Endodermal cell (in vitro differentiated cells): ENCODE data around the gene DOHH. TPM values are rescaled to one million over a fixed set of nuclear protein-coding genes. Genes with fewer than 3 reads are reported as not detected.

Experiments
- DNase-seq: peaks from one replicate; pipeline ENCODE4 v3.0.0-alpha.2; 2017
- H3K27ac ChIP-seq: 2 replicates; pipeline ENCODE4 v1.5.1; 2013; ENCODE audit warnings: mild to moderate bottlenecking, low read depth, low read length, moderate library complexity
- H3K27me3 ChIP-seq: 2 replicates; pipeline ENCODE4 v1.6.1; 2013; ENCODE audit warnings: mild to moderate bottlenecking, low read length, moderate library complexity; ENCODE audit not compliant: insufficient read depth, control insufficient read depth, poor library complexity, severe bottlenecking
- H3K36me3 ChIP-seq: 2 replicates; pipeline ENCODE4 v1.7.0; 2013; ENCODE audit warnings: mild to moderate bottlenecking, low read length, moderate library complexity; ENCODE audit not compliant: control insufficient read depth, insufficient read depth
- H3K4me1 ChIP-seq: one replicate; pipeline ENCODE4 v1.7.0; 2013; ENCODE audit warnings: low read length; ENCODE audit not compliant: control insufficient read depth, insufficient read depth
- H3K4me3 ChIP-seq: 2 replicates; pipeline ENCODE4 v1.5.1; 2013; ENCODE audit warnings: mild to moderate bottlenecking, low read length, moderate library complexity
- H3K9ac ChIP-seq: 2 replicates; pipeline ENCODE4 v1.6.1; 2013; ENCODE audit warnings: mild to moderate bottlenecking, low read length, moderate library complexity; ENCODE audit not compliant: poor library complexity, severe bottlenecking; ENCODE audit errors: extremely low read depth
- H3K9me3 ChIP-seq: 2 replicates; pipeline ENCODE4 v1.6.1; 2013; ENCODE audit warnings: mild to moderate bottlenecking, low read length, moderate library complexity; ENCODE audit not compliant: control insufficient read depth
- H3K27ac Mint-ChIP-seq: 2 replicates; pipeline ENCODE4 v1.8.0; 2020; ENCODE audit warnings: mixed read lengths
- H3K27me3 Mint-ChIP-seq: 2 replicates; pipeline ENCODE4 v1.8.0; 2021; ENCODE audit warnings: mild to moderate bottlenecking, mixed read lengths; ENCODE audit not compliant: insufficient read depth
- H3K36me3 Mint-ChIP-seq: 2 replicates; pipeline ENCODE4 v1.8.0; 2020; ENCODE audit warnings: low read depth, mixed read lengths
- H3K4me1 Mint-ChIP-seq: 2 replicates; pipeline ENCODE4 v1.8.0; 2020; ENCODE audit warnings: mixed read lengths
- H3K4me3 Mint-ChIP-seq: 2 replicates; pipeline ENCODE4 v1.8.0; 2020; ENCODE audit warnings: mild to moderate bottlenecking, moderate library complexity, mixed read lengths
- H3K9me3 Mint-ChIP-seq: 2 replicates; pipeline ENCODE4 v1.8.0; 2020; ENCODE audit warnings: mild to moderate bottlenecking, mixed read lengths
- CTCF ChIP-seq: fragments of 200-600 bp; sonication (generic); conservative IDR thresholded peaks from 2 replicates; pipeline ENCODE4 v1.5.0; 2021; ENCODE audit warnings: antibody characterized with exemption, mild to moderate bottlenecking
- WGBS, 2 experiments: methylation state at CpG; one replicate each; pipeline versions ENCODE4 v1.1.5 to v1.1.7; 2013; ENCODE audit warnings: missing lambda C conversion rate in 2 of 2, mixed read lengths in 1 of 2; ENCODE audit not compliant: insufficient coverage in 1 of 2, insufficient read length in 1 of 2; 5-methylcytosine and 5-hydroxymethylcytosine counted together
- total RNA-seq, 2 donors: library from RNA; stranded (reverse); fragmentation: NEBNext Ultra II Directional in 1 of 2; extraction: Animal tissue kit (Norgen Biotek cat#: 25700) in 1 of 2; gene quantifications; 2 replicates in 1 of 2; 3 replicates in 1 of 2; pipeline ENCODE4 v1.2.1, GENCODE V29; 2021

DOHH gene
- total RNA-seq, 2 donors from 2014 or later: 13.4 to 14.3 TPM

DNA sequence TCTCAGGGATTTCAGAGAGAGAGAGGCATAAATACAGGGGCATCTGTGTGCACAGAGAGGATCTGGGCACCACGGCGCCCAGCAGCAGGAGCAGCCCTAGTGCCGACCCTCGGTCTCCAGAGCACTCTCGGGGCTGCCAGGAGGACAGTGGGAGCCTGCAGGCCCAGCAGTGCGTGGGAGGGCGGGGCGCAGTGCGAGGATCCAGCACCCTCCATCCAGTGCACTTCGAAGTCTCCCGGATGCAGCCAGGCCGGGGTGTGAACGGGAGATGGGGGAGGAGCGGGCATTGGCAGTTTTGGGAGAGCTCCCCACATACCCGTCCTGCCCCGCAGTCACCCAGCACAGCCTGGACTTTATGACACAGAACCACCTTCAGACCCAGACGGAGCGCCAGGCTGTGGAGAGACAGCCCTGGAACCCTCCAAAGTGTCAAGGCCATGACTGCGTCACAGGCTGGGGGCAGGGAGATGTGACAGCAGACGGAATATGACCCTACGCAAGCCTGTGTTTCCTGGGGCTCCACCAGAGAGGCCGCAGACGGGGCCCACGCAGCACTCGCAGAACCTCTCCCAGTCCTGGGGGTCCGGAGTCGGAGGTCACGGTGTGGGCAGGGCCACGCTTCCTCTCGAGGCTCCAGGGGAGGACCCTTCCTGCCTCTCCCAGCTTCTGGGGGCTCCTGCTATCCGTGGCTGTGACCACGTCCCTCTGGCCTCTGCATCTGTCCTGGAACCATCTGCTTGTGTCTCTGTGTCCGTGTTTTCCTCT lies 23.8 kb upstream of the DOHH start:
- H3K9me3 Mint-ChIP-seq: no peaks in the 10 kb centered on the region
- no peak for DNase-seq
- Histone ChIP-seq H3K4me3 (no peak overlapping the region), H3K9me3 (no peaks in the 10 kb centered on the region), H3K27ac (no peak overlapping the region), H3K4me1 (no peaks in the 10 kb centered on the region), H3K36me3 (peaks cover 35% of the 10 kb centered on the region), H3K27me3 (no peaks in the 10 kb centered on the region), H3K9ac (no peak overlapping the region)
- no peak overlapping the region for H3K4me3 Mint-ChIP-seq
- TF ChIP-seq CTCF: no peak
- peaks cover 30% of the 10 kb centered on the region for H3K36me3 Mint-ChIP-seq
- WGBS, 2 experiments: 93 to 95% methylated on average over 25 to 33 of the region's 33 CpGs
- no peaks in the 10 kb centered on the region for H3K4me1 Mint-ChIP-seq
- H3K27me3 Mint-ChIP-seq: no peaks in the 10 kb centered on the region
- H3K27ac Mint-ChIP-seq: peak overlapping the region; percentile 49

DNA sequence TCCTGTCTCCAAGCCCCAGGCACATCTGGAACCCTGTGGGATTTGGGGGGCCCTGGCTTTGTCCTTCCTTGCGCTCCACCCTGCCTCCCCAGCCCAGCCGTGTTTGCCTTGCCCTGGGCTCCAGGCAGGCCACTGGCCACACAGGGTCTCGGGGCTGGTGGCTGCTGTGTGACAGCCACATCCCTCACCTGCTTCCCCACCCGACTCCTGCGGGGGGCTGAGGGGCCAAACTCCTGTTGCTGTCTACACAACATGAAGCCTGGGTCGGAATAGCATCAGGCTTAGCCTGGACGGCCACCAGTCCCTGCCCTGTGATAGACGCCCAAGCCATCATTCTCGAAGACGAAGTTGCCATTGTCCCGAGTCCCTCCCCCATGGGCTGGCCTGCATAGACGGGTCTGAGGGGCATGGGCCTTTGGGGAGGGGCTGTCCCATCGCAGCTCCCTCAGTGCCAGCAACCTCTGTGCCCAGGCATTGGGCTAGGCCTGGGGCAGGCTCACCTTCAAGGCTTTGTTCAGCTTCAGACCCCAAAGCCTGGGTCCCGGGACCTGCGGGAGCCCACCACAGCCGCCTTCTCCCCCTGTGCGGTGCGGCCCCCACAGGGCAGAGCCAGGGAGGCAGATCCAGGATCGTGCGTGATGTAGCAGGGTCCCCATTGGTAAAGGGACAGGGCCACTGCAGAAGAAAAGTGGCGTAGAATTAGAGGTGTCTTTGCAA lies 23.0 kb upstream of the DOHH start:
- 95 to 96% methylated on average over 9 to 21 of the region's 21 CpGs for WGBS, 2 experiments
- no peaks in the 10 kb centered on the region for H3K9me3 Mint-ChIP-seq
- H3K4me3 Mint-ChIP-seq: no peak overlapping the region
- no peaks in the 10 kb centered on the region for H3K9me3 ChIP-seq
- H3K27me3 ChIP-seq: no peaks in the 10 kb centered on the region
- H3K4me1 ChIP-seq: no peaks in the 10 kb centered on the region
- H3K27ac ChIP-seq: no peak overlapping the region
- no peak for TF ChIP-seq CTCF
- no peak for DNase-seq
- peaks cover 1% of the 10 kb centered on the region for H3K4me1 Mint-ChIP-seq
- peaks cover 34% of the 10 kb centered on the region for H3K36me3 ChIP-seq
- no peak overlapping the region for H3K4me3 ChIP-seq
- H3K9ac ChIP-seq: no peak overlapping the region
- H3K27me3 Mint-ChIP-seq: no peaks in the 10 kb centered on the region
- peak overlapping the region; percentile 49 for H3K27ac Mint-ChIP-seq
- H3K36me3 Mint-ChIP-seq: peaks cover 31% of the 10 kb centered on the region

DNA sequence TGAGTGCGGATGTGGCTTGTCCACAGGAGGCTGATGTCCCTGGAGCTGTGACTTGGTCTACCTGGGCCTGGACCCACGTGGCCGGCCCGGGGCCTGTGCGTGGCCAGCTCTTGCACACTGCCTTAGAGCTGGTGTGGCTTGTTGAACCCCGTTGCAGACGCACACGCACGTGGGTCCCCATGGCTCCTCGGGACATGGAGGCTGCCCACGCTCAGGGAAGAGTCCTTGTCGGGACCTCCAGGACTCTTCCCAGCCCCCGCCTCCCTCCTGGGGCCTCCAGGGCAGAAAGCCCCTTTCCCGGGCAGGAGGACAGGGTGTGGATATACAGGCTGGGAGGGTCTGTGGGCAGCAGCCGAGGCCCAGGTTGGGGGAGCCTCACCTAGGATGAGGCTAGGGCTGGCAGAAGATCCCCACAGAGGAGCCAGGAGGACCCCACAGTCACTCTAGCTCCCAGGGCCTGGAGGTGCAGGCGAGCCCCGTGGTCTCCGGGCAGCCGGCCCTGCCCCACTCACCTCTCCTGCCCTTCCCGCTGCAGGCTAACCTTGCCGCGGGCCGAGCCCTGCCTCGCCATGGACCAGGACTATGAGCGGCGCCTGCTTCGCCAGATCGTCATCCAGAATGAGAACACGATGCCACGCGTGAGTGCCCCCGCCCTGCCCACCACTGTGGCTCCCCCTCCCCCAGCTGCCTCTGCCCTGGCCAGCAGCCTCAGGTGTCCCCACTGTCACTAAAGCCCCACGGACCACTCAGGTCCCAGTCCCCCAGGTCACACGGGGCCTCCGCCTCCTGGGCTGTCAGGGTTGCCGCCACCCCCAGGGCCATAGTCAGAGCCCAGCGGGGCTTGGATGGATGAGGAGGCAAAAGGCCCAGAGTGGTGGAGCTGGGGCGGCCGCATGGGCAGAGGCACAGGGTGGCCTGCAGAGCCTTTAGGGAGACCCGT lies 22.2 kb upstream of the DOHH start:
- no peak overlapping the region for H3K4me3 Mint-ChIP-seq
- no peak for TF ChIP-seq CTCF
- H3K4me1 ChIP-seq: no peaks in the 10 kb centered on the region
- WGBS, 2 experiments: 94 to 96% methylated on average over 25 to 40 of the region's 40 CpGs
- no peak overlapping the region for H3K27ac ChIP-seq
- no peaks in the 10 kb centered on the region for H3K27me3 Mint-ChIP-seq
- H3K36me3 Mint-ChIP-seq: peaks cover 31% of the 10 kb centered on the region
- no peaks in the 10 kb centered on the region for H3K9me3 ChIP-seq
- DNase-seq: no peak
- no peak overlapping the region for H3K27ac Mint-ChIP-seq
- H3K27me3 ChIP-seq: no peaks in the 10 kb centered on the region
- no peak overlapping the region for H3K9ac ChIP-seq
- no peaks in the 10 kb centered on the region for H3K9me3 Mint-ChIP-seq
- H3K36me3 ChIP-seq: peaks cover 28% of the 10 kb centered on the region
- peaks cover 5% of the 10 kb centered on the region for H3K4me1 Mint-ChIP-seq
- no peak overlapping the region for H3K4me3 ChIP-seq
